ENCODE data around the gene ATP1A1.

- TF ChIP-seq CTCF (IDR thresholded peaks at IDR 0.05 in 4 of 5, conservative IDR thresholded peaks at IDR 0.05 in 1 of 5) (no peak), POLR2A (IDR thresholded peaks at IDR 0.05) (no peak)
These were observed 41.3 kb downstream of the ATP1A1 start for GRCh38 chr1:116414364-116414763.

All from gastrocnemius medialis (tissue), 4 donors.